ENCODE measurements around the gene CUEDC1.

DNA sequence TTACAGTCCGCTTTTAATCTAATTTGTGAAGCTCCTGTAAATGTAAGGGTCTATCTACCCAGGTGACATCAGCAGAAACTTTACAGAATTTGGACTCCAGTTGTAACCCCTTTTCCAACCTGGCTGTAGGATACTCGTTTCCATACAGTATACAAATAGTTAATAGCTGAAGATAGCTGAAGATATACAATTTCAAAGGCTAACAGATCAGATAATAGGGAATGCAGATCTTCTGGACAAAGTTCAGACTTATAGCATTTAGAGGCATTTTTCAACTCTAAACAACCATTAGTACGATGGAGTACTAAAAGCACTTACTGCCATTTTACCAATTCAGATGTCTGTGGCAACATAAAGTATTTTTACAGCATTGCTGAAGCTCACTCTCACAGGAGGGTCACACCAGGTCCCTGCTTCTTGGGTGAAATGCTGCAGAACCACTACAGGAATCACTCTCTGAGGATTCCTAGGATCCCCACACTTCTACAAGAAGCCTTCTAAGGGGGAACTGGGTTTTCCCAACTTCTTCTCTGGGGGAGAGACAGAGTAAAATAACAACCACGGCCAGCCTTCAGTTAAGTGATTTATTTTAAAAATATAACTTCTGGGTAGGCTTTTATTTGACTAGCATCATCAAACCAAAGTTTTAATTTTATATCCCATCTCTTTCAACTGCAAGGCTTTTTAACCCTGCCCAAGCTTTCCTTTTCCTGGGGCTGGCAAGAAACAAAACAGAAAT is 29.9 kb upstream of the CUEDC1 start:
- no peak for TF ChIP-seq MXI1 (IDR thresholded peaks at IDR 0.05; ENCODE audit: borderline replicate concordance, low read depth, low read length)
- TF ChIP-seq, protein P1, sequence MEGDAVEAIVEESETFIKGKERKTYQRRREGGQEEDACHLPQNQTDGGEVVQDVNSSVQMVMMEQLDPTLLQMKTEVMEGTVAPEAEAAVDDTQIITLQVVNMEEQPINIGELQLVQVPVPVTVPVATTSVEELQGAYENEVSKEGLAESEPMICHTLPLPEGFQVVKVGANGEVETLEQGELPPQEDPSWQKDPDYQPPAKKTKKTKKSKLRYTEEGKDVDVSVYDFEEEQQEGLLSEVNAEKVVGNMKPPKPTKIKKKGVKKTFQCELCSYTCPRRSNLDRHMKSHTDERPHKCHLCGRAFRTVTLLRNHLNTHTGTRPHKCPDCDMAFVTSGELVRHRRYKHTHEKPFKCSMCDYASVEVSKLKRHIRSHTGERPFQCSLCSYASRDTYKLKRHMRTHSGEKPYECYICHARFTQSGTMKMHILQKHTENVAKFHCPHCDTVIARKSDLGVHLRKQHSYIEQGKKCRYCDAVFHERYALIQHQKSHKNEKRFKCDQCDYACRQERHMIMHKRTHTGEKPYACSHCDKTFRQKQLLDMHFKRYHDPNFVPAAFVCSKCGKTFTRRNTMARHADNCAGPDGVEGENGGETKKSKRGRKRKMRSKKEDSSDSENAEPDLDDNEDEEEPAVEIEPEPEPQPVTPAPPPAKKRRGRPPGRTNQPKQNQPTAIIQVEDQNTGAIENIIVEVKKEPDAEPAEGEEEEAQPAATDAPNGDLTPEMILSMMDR (conservative IDR thresholded peaks at IDR 0.05; ENCODE audit: low read depth, low read length), result no peak
- no peak for TF ChIP-seq RAD21 (IDR thresholded peaks at IDR 0.05; ENCODE audit: low read length)
- no peak for TF ChIP-seq POLR2A (IDR thresholded peaks at IDR 0.05; ENCODE audit: low read depth, low read length)
- TF ChIP-seq SMC3 (IDR thresholded peaks at IDR 0.05; ENCODE audit: low read depth, low read length), result no peak
- TF ChIP-seq RCOR1 (IDR thresholded peaks at IDR 0.05; ENCODE audit: insufficient replicate concordance, low read length), result no peak
- TF ChIP-seq, protein P2, sequence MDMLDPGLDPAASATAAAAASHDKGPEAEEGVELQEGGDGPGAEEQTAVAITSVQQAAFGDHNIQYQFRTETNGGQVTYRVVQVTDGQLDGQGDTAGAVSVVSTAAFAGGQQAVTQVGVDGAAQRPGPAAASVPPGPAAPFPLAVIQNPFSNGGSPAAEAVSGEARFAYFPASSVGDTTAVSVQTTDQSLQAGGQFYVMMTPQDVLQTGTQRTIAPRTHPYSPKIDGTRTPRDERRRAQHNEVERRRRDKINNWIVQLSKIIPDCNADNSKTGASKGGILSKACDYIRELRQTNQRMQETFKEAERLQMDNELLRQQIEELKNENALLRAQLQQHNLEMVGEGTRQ (IDR thresholded peaks at IDR 0.05; ENCODE audit: low read depth, low read length), result no peak
- TF ChIP-seq, protein P3, sequence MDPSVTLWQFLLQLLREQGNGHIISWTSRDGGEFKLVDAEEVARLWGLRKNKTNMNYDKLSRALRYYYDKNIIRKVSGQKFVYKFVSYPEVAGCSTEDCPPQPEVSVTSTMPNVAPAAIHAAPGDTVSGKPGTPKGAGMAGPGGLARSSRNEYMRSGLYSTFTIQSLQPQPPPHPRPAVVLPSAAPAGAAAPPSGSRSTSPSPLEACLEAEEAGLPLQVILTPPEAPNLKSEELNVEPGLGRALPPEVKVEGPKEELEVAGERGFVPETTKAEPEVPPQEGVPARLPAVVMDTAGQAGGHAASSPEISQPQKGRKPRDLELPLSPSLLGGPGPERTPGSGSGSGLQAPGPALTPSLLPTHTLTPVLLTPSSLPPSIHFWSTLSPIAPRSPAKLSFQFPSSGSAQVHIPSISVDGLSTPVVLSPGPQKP (IDR thresholded peaks at IDR 0.05; ENCODE audit: borderline replicate concordance, low read depth, low read length), result no peak
- TF ChIP-seq CEBPB (IDR thresholded peaks at IDR 0.05; ENCODE audit: low read depth, low read length), result no peak
- TF ChIP-seq MAZ (IDR thresholded peaks at IDR 0.05; ENCODE audit: borderline replicate concordance, low read depth, low read length), result no peak
- no peak for TF ChIP-seq BHLHE40 (IDR thresholded peaks at IDR 0.05; ENCODE audit: low read depth, low read length)
- no peak for TF ChIP-seq CHD1 (IDR thresholded peaks at IDR 0.05; ENCODE audit: low read depth, low read length)
- TF ChIP-seq FOS (IDR thresholded peaks at IDR 0.05; ENCODE audit: low read depth, low read length), result no peak
- TF ChIP-seq RFX5 (IDR thresholded peaks at IDR 0.05; ENCODE audit: low read depth, low read length), result no peak

All from IMR-90 (cell line).